GM19238 (cell line): ENCODE results near the gene FGD4.

Source experiments
- DNase-seq: peaks from one replicate; pipeline ENCODE4 v3.0.0; 2011; ENCODE audit warnings: low spot score; ENCODE audit not compliant: insufficient read length

The FGD4 gene

GRCh38 chr12:32671930-32672780, 272.8 kb downstream of the FGD4 start:
- peak; percentile 33 for DNase-seq

- peak; percentile 92 for DNase-seq
These were observed 279.9 kb downstream of the FGD4 start, which contains the start of gene DNM1L for GRCh38 chr12:32679091-32679919. DNM1L (plus strand) TSS chr12:32679301; CDS start chr12:32679364, 63 bp downstream.

- DNase-seq, result no peak
These were observed 280.5 kb downstream of the FGD4 start for GRCh38 chr12:32679920-32680237.

GRCh38 chr12:32680787-32681186, 281.4 kb downstream of the FGD4 start:
- DNase-seq, result no peak

- DNase-seq, result no peak
These were observed 281.9 kb downstream of the FGD4 start for GRCh38 chr12:32681272-32681671.

GRCh38 chr12:32686340-32686739, 287.0 kb downstream of the FGD4 start:
- no peak for DNase-seq

- no peak for DNase-seq
These were observed 289.4 kb downstream of the FGD4 start for GRCh38 chr12:32688786-32689185.

- no peak for DNase-seq
These were observed 291.6 kb downstream of the FGD4 start for GRCh38 chr12:32690927-32691326.

GRCh38 chr12:32692358-32692757, 293.0 kb downstream of the FGD4 start:
- DNase-seq, result no peak

- no peak for DNase-seq
These were observed 293.7 kb downstream of the FGD4 start for GRCh38 chr12:32693036-32693435.
